ENCODE data around the gene XRCC4.

DNA sequence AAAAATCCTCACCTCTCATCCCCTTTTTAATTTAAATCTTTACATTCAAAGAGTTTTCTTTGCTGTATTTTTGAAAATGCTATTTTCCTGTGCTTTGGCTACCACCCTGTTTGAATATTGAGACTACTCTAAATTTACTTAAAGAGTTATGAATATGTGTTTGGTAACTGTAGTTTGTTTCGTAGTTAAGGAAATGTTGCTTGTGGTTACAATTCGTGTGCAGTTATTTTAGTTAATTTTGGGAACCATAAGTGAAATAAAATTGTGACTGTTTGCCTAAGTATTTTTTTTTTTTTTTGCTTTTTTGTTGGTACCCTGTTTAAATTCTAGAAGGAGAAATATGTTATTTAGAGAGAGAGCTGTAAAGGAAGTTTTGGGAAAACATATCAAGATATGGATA lies 78.7 kb downstream of the XRCC4 start:
- no peak for TF ChIP-seq CBX5 (CRISPR knock-in tag; IDR thresholded peaks at IDR 0.05; ENCODE audit: borderline replicate concordance)
- TF ChIP-seq, protein P1, sequence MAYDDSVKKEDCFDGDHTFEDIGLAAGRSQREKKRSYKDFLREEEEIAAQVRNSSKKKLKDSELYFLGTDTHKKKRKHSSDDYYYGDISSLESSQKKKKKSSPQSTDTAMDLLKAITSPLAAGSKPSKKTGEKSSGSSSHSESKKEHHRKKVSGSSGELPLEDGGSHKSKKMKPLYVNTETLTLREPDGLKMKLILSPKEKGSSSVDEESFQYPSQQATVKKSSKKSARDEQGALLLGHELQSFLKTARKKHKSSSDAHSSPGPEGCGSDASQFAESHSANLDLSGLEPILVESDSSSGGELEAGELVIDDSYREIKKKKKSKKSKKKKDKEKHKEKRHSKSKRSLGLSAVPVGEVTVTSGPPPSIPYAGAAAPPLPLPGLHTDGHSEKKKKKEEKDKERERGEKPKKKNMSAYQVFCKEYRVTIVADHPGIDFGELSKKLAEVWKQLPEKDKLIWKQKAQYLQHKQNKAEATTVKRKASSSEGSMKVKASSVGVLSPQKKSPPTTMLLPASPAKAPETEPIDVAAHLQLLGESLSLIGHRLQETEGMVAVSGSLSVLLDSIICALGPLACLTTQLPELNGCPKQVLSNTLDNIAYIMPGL (CRISPR knock-in tag; IDR thresholded peaks at IDR 0.05; ENCODE audit: borderline replicate concordance in 1 of 2, low read depth in 1 of 2) = no peak
- no peak for TF ChIP-seq TEAD3 (CRISPR knock-in tag; optimal IDR thresholded peaks at IDR 0.05; ENCODE audit: borderline replicate concordance)
- TF ChIP-seq FOXA1 (IDR thresholded peaks at IDR 0.05) = no peak
- no peak for TF ChIP-seq FOXA1 (CRISPR knock-in tag; IDR thresholded peaks at IDR 0.05)
- no peak for TF ChIP-seq HOXA7 (CRISPR knock-in tag; IDR thresholded peaks at IDR 0.05)
- no peak for TF ChIP-seq ZBTB8A (CRISPR knock-in tag; IDR thresholded peaks at IDR 0.05; ENCODE audit: borderline replicate concordance, low read depth)
- TF ChIP-seq, protein P2, sequence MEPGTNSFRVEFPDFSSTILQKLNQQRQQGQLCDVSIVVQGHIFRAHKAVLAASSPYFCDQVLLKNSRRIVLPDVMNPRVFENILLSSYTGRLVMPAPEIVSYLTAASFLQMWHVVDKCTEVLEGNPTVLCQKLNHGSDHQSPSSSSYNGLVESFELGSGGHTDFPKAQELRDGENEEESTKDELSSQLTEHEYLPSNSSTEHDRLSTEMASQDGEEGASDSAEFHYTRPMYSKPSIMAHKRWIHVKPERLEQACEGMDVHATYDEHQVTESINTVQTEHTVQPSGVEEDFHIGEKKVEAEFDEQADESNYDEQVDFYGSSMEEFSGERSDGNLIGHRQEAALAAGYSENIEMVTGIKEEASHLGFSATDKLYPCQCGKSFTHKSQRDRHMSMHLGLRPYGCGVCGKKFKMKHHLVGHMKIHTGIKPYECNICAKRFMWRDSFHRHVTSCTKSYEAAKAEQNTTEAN (CRISPR knock-in tag; conservative IDR thresholded peaks at IDR 0.05) = no peak
- TF ChIP-seq, protein P3, sequence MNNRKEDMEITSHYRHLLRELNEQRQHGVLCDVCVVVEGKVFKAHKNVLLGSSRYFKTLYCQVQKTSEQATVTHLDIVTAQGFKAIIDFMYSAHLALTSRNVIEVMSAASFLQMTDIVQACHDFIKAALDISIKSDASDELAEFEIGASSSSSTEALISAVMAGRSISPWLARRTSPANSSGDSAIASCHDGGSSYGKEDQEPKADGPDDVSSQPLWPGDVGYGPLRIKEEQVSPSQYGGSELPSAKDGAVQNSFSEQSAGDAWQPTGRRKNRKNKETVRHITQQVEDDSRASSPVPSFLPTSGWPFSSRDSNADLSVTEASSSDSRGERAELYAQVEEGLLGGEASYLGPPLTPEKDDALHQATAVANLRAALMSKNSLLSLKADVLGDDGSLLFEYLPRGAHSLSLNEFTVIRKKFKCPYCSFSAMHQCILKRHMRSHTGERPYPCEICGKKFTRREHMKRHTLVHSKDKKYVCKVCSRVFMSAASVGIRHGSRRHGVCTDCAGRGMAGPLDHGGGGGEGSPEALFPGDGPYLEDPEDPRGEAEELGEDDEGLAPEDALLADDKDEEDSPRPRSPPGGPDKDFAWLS (CRISPR knock-in tag; IDR thresholded peaks at IDR 0.05; ENCODE audit: borderline replicate concordance) = no peak
- no peak for TF ChIP-seq ZNF274 (CRISPR knock-in tag; IDR thresholded peaks at IDR 0.05)
- no peak for TF ChIP-seq FIP1L1 (IDR thresholded peaks at IDR 0.05; ENCODE audit: borderline replicate concordance, insufficient read depth, low read depth, low read length)
- no peak for TF ChIP-seq SP4 (CRISPR knock-in tag; IDR thresholded peaks at IDR 0.05)
- TF ChIP-seq, protein P4, sequence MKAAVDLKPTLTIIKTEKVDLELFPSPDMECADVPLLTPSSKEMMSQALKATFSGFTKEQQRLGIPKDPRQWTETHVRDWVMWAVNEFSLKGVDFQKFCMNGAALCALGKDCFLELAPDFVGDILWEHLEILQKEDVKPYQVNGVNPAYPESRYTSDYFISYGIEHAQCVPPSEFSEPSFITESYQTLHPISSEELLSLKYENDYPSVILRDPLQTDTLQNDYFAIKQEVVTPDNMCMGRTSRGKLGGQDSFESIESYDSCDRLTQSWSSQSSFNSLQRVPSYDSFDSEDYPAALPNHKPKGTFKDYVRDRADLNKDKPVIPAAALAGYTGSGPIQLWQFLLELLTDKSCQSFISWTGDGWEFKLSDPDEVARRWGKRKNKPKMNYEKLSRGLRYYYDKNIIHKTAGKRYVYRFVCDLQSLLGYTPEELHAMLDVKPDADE (CRISPR knock-in tag; IDR thresholded peaks at IDR 0.05) = no peak
